Stimulated activated CD4-positive, alpha-beta T cell treated with anti-CD3 and anti-CD28 coated beads, Interleukin-1b, Interleukin-23, amount 100 ng/mL, for 48 hours (primary cell): ENCODE measurements around the gene MINDY1.

Experiments
- DNase-seq: peaks from one replicate; pipeline ENCODE4 v3.0.0-alpha.2; 2020

The MINDY1 gene

DNA sequence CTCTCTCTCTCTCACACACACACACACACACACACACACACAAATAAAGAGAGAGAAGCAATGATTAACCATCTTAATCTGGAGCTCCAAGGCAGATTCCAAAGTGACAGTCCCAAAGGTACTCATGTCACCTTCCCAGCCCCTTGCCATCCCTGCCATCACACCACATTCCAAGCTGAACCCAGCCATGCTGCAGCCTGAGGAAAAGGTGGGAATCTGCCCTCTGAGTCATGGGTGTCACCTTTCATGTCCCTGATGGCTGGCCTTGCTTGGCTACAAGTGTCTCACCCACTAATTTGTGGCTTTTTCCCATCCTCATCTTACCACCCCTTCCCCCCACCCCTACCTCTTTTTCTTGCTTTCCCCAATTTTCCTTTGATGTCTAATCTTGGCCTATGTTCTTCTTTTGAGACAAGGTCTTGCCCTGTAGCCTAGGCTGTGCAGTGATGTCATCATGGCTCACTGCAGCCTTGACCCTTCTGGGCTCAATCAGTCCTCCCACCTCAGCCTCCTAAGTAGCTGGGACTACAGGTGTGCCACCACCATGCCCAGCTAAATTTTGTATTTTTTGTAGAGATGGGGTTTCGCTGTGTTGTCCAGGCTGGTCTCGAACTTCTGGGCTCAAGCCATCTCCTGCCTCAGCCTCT is 21.4 kb downstream of the MINDY1 start:
- DNase-seq: no peak

DNA sequence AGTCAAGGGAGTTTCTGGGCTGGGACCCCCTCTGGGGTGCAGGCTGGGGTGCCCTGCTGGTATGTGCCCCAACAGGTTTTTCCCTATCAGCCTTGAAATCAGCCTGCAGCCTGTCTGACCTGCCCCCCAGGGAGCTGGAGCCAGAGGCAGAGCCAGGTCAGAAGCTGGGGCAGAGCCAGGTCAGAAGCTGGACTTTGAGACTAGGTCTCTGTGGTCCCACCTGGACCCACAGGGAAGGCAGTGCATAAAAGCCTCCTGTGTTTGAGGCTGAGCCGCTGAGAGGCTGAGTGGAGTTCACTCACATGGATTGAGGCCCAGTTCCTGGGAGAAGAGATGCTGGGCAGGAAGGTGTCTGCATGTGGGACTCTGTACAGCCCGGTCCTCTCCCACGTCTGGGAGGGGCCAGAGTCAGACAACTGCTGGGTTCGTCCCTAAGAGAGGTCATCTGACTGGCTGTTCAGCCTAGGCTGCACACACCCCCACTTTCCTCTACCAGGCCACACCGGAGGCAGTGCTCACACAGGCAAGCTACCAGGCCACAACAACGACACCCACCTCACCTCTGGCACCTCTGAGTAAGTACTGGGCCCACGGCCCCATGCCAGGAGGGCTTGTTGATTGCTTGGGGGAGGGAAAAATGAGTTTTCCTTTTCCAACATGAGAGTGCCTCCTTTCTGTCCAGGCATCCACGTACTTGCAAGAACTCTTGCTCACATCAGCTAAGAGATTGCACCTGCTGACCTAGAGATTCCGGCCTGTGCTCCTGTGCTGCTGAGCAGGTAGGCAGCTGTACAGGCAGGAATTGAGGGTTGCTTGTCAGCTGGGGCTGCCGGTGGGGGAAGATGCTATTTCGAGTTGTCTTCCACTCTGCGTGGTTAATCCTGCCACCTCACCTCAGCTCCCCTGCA is 24.6 kb downstream of the MINDY1 start, which contains the start of gene ANXA9:
TSS of gene ANXA9 (plus strand) at position 488 of the 908 bp plus-strand sequence. CDS start 814 bp downstream, outside the sequence.
- DNase-seq: no peak

DNA sequence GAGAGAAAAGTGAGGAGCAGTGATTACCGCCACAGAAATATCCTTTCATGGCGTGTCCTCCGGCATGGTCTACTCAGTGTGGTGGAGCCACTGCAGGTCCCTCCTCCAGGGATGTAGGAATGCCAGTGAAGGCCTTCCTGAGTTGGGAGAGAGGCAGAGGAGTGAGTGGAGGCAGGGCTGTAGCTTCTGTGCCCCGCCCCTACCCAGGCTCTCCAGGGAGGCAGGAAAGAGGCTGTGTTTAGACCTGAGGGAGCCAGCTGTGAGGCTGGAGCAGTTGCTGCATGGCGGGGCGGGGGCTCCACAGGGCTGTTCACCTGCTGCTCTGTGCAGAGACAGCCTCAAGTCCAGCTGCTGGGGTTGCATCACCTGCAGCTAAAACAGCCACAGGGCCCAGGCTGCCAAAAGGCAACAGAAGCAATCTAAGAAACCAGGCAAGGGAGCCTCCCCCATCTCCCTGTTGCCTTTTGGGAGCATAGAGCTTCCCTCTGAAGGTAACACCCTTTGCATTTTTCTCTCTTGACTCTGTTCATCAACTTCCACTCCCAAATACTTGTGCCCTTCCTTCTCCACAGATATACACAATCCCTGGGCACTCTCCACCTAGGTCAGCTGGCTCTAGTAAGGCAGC is 25.4 kb downstream of the MINDY1 start:
- DNase-seq: no peak

DNA sequence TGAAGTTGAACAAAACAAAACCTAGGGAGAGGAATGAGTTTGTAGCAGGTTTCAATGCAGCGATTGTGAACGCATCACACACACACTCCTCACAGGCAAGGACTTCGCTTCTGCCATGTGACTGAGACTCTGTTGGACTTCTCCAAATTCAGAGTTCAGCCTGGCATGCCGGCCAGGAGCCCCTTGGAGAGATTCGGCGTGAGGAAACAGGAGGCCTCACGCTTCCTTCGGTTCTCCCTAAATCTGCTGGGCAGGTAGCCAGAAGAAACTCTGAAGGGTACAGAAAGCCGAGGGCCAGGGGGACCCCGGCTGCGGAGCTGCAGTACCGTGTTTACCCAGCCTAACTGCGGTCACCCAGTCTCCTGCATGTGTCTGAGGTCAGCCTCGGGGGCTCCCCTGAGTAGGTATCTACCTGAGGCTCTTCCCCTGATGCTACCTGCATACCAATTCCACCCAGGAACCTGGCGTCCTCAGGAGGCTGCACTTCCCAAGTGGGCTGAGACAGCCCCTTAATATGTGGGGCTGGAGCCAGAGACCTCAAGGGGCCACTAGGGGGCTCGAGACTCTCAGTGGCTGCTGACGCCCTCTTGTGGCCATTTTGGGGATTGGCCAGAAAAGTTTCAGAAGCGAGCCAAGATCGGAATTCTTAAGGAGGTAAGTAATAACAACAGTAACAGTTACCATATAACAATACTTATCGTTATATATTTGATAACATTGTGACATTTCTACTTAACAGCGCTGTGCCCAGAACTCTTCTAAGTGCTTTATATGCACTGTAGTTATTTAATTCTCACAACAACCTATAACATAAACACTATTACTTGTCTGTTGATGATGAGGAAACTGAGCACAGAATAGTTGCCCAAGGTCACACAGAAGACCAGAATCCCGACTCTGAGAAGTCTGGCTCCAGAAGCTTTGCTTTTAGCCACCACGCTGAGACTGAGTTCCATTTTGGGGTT is 27.3 kb downstream of the MINDY1 start:
- peak; percentile 87 for DNase-seq

DNA sequence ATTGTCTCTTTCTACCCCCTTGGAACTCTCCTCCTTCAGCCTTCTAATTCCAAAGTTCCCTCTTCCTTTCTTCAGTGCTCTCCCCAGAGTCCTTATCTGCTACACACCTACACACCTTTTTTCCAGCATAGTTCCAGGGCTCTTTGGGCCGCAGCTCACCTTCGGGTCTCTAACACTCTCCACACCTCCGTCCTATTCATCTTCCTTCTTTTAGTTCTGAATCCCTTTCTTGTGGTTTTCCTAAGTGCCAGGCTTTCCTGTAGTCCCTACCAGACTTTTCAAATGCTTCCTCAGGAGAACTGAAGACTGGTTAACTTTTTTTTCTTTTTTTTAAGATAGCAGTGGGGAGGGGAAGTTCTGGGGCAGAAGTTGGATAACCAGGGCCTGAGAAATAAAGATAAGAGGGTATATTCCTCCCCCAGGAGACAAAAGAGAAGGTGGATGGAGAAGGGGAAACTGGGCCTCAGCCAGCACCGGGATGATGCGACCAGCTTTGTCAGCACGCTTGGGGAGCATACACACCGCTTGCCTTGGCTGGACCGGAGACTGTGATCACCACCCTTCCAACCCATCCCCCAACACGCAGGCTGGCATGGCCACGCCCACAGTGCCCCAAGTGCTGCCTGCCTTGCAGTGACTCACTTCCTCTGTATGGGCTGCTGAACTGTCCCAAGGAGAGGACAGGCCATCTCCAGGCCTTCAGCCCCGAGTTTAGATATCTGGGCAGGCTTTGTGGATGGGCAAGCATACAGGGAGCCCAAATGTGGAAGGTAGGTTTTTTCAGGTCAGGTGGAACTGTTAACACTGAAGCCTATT is 29.6 kb downstream of the MINDY1 start:
- peak; percentile 81 for DNase-seq

DNA sequence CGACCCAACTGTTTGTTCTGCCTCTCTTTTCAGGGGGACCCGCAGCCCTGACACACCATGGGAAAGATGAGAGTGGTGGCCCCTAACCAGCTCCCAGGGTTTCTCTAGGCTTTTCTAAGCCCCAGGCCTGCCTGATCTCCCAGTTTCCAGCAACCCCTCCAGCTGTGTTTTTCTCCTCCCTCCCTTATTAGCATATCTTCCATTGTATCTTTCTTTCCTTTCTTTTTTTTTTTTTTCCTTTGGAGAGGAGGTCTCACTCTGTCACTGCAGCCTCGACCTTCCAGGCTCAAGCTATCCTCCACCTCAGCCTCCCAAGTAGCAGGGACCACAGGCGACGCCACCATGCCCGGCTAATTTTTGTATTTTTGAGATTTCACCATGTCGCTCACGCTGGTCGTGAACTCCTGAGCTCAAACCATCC is 30.3 kb downstream of the MINDY1 start:
- no peak for DNase-seq

DNA sequence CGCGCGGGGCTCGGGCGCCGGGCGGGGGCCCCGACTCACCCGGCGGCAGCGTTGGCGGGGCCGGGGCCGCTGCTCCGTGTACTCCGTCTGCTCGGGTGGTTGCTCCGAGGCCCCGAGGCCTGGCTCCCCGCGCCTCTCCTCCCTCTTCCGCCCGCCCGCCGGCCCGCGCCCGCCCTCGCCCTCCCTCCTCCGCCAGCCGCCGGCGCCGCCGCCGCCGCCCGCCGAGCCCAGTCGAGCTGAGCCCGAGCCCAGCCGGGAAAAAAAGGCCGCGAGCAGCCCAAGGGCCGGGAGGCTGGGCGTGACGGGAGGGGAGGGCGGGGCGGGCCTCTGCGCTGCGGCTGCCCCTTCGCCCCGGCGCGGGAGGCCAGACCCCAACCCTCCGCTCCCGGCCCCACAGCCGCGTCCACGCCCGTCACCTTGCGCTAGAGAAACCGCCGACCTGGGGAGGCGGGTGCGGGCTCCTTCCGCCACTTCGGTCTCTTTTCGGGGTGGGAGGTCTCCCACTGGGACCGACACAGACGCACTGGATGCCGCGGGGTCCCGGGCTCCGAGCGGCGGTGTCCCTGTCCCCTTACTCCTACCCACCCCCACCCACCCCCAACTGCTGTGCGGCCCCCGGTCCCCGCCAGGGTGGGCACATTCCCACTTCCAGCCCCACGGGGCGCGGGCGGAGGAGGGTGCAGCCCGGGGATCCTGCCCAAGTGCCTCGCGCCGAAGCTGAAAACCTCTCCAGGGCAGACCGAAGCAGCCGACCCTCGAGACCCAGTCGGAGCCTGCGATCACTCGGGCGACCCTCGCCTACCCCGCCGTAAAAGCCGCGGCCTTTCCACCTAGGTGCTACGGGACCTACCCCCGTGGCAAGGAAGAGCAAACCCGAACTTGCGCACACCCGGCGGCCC is 31.9 kb downstream of the MINDY1 start, which contains the start of gene CERS2:
TSS of gene CERS2 (minus strand) at position 256 of the 899 bp plus-strand sequence. CDS start 5,745 bp downstream, outside the sequence.
- peak; percentile 71 for DNase-seq

DNA sequence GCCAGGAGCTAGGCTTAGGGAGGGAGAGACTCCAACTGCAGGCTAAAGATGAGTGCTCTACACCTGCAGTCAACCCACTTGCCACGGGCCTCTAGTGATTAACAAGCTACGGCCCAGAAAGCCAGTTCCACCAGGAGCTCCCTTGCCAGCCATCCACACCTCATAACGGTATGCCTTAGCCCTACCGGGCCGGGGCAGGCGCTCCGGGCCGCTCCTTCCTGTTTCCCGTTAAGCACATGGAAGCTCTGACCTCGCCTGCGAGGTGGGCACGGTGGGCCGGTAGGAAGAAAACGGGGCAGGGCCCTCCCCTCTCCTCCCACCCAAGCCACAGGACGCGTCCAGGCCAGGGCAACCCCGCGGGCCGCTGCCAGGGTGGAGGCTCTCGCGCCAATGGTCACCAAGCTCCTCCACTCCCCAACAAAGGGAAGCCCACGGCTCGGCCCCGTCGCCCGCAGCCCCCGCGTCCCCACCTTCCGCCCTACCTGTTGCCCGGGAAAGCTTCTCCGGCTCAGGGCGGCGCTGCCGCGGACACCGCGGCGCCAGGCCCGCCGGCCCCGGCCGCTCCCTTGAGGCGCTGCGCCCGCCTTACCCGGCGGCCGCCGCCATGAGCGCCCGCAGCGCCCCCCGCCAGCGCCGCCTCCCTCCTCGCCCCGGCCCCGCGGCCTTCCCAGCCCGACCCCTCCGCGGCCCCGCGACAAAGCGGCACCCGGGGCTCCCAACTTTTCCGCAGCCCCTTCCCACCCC is 32.7 kb downstream of the MINDY1 start:
- peak; percentile 43 for DNase-seq

DNA sequence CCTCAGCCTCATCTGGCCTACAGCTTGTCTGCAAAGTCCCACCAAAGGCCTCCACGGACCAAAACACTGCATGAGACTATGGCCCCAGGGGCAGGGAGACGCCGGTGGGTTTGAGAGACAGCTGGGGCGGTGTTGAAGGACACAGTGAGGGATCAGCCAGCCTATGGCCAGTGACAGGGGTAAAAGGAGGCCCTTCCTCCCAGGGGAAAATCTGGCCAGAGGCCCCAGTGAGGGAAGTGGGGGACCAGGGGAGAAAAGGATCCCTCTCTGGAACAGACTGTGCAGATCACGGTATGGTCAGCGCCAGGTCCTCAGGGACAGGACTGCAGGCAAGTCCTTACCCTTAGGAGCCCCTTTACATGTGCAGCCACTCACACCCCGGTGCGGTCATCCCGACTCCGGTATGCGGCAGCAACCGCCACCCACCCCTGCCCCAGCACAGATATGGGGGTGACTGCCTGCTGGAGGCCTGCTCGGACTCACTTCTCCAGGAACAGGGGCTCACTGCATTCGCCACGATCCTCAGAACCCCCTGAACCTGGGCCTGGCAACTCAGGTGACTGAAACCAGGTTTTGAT is 33.4 kb downstream of the MINDY1 start:
- DNase-seq: no peak

DNA sequence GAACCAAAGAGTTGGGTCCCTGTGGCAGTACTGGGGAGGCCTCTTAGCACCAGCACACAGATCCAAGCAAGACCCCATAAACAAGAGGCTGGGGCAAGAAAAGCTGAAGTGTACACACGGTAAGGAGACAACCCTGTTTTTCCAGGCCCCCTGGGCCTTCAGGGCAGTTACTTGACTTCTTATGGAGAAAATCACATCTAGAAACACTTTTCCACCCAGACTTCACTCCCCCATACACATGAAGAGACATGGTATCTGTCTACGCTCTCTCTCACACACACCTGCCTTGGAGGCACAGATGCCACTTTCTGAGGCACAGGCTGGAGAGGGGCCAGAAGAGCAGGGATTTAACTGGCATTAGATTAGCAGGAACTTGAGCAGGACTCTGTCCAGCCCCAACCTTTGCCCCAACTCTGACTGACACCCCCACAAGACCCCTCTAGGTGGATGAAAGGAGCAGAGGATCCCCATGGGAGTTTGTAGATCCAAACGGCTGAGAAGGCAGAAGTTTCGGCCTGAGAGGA is 34.2 kb downstream of the MINDY1 start:
- DNase-seq: no peak

DNA sequence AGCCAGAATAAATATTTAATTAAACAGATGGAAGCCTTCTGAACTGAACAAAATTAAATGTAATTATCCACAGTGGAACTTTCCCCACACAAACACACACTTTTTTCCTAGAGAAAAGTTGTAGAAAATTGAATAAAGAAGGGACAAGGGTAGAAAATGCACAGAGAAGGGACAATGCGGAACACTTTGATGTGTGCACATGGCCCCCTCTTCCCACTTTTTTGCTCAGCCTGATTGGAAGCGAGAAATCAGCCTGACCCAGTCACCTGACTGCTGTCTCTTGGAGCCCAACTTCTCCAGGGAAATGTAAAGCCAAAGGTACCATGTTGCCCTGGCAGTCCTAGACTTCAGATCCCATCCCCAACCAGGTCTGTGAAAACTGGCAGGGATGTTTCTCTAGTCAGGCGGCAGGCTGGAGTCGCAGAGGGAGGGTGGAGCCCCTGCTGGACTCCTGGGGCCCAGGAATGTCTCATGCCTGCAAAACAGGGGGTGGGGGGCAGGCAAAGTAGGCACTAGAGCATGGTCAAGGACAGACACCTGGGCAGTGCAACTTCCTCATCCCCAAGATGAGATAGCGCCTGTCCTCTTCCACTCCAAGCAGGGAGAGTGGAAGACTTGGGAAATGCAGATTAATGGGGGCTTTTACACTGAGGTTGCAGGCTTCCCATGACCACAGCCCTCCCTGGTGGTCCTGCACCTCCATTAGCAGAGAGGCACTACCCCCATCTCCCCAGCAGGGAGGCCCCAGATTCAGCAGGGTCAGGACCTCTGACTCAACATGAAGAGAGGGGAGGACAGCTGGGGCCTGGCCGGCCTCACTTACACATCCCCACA is 34.9 kb downstream of the MINDY1 start:
- no peak for DNase-seq

DNA sequence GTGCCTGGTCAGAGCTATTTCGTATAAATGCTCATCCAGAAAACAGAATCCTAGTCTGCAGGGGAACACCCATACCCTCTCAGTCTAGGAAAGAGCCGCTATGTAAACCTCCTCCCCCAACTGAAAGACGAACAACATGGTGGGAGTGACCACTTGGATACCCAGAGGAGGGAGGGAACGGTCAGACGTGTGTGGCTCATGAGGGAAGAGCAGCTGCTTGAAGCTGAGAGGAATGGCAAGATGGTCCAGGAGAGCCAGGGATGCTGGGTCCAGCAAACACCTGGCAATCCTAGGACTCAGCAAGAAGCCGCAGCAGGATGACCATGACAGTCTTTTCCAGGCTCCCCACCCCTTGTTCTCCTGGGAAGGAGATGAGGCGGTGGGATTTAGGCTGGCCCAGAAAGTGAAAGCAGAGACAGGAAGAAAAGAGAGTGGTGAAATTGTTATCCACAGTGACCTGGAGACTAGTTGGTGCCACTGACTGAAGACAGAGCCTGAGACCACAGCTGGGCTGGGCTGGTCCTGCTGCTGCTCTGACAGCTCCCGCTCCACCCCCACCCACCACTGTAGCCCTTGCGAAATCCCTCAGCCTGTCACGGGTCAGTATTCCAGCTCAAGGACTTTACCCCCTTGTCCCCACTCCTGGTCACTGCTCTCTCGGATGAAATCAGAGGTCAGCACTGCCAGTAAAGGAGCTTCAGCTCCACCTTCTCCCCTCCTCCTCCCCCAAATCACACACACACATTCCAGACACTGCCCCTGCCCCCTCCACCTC is 35.7 kb downstream of the MINDY1 start:
- no peak for DNase-seq

DNA sequence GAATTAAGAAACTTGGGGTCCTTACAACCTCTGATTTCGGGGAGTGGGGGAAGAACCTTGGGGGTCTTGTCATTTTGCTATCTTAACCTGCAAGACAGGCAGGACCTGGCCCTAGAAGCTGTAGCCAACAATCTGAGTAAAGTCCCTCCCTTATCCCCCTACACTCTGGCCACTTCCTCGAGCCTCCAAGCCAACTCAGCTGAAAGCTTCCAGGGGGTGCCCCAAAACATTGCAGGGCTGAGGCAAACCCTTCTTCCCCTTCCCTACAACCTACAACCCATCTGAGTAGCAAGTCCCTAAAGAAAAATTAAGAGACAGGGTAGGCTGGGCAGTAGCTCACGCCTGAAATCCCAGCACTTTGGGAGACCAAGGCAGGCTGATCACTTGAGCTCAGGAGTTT is 37.1 kb downstream of the MINDY1 start:
- no peak for DNase-seq

DNA sequence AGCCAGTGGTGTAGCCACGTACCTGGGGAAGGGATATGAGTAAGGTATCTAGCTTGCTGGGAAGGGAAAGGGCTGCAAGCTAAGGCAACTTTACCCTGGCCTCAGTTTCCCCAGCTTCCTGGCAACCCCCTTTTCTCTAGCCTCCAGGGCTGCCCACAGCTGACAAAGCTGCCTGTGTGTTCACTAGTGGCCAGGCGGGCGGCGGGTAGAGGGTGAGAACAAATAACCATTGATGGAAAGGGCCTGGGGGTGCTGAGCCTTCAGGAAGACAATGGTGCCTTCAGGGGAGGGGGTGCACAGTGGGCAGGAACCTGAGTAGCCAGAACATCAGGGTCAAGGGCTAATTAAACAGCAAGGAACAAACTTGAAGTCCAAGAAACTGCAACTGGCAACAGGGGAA is 38.2 kb downstream of the MINDY1 start:
- DNase-seq: no peak

DNA sequence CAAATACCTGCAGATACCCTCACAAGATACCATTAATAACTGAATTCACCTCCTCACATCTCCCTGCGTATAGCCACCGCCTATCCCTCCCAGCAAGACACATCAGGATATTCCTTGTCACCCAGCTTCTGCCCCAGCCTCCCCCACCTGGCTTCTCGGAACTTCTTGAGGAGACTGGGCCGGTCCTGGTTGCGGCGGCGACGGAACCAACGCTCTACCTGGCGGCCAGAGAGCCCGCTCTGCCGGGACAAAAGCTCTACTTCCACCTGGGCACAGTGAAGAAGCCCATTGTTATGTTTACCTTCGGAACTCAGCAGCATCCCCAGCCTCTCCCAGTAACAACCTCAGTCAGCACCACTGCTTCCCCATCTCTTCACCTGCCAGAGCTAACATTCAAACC is 38.8 kb downstream of the MINDY1 start:
- DNase-seq: no peak

DNA sequence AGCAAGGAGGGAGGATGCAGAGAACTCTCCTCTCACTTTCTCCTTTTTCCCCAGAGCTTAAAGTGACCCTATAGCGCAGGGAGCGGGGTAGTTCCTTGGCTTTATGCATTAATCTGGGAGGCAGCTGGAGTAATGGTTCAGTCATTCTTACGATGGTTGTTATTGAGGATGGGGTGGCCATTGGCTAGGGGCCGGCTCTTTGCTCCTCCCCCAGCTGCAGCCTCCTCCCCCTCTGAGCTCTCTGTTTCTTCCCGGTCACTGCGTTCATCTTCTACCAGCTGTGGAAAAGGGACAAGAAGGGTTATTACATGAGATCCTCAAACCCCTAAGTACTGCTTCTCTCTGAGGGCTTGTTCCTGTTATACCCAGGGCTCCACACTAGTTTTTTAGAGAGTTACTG is 40.7 kb downstream of the MINDY1 start:
- DNase-seq: no peak

DNA sequence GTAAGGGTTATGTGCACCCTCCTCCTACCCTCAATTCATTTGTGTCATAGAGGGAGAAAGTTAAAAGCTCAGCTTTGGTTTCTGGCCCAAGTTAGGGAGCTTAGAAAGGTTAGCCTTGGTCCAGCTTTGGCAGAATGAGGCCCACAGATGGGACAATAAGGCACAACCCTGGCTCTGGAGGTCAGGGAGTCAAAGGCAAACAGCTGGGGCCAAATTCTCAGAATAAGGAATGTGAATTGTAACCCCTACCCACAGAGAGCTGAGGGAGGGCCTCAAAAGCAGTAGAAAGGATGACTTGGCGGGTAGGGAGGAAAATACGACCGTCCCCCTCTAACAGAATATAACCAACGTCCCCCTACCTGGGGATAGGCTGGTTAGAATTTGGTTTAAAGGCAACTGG is 41.1 kb downstream of the MINDY1 start:
- no peak for DNase-seq
